Prostate gland (tissue), 2 donors: ENCODE results near the gene PPP2R2B. TPM values are rescaled to one million over a fixed set of nuclear protein-coding genes. Genes with fewer than 3 reads are reported as not detected.
A peak's percentile ranks its signal among the peaks of the same experiment; 100 is the strongest.

Experiments
- DNase-seq: peaks from one replicate; pipeline ENCODE4 v3.0.0-alpha.2; 2019; ENCODE audit warnings: low spot score
- H3K27ac ChIP-seq, 2 donors: fragments of 200-600 bp; sonication (generic); 2 replicates each; pipeline ENCODE4 v1.5.1; 2017 to 2019
- H3K27me3 ChIP-seq: fragments of 200-600 bp; sonication (generic); replicated peaks from 2 replicates; pipeline ENCODE4 v1.5.1; 2019; ENCODE audit not compliant: insufficient read depth
- H3K36me3 ChIP-seq, 2 donors: fragments of 200-600 bp; sonication (generic); 1 replicate in 1 of 2; 2 replicates in 1 of 2; pipeline versions ENCODE4 v1.5.1 to v1.8.1; 2017 to 2019
- H3K4me1 ChIP-seq: fragments of 200-600 bp; sonication (generic); replicated peaks from 2 replicates; pipeline ENCODE4 v1.5.1; 2019
- H3K4me3 ChIP-seq, 2 donors: fragments of 200-600 bp; sonication (generic); 2 replicates each; pipeline ENCODE4 v1.5.1; 2017 to 2019
- H3K9me3 ChIP-seq: fragments of 200-600 bp; sonication (generic); 2 replicates; pipeline ENCODE4 v1.5.1; 2017
- CTCF ChIP-seq, 4 experiments: fragments of 200-600 bp in 2 of 4; fragments of 450-650 bp in 2 of 4; sonication (generic) in 2 of 4; IDR thresholded peaks; 1 replicate in 3 of 4; 2 replicates in 1 of 4; pipeline ENCODE4 v1.5.1; 2016 to 2019; ENCODE audit warnings: antibody characterized with exemption in 4 of 4, mild to moderate bottlenecking in 2 of 4, moderate library complexity in 2 of 4
- POLR2A ChIP-seq: fragments of 450-650 bp; IDR thresholded peaks from one replicate; pipeline ENCODE4 v1.6.1; 2016; ENCODE audit warnings: antibody characterized with exemption, mild to moderate bottlenecking
- POLR2AphosphoS5 ChIP-seq: sonication (generic); formaldehyde crosslinking; IDR thresholded peaks from one replicate; pipeline ENCODE4 v1.6.1; 2017; ENCODE audit warnings: antibody characterized with exemption
- WGBS: methylation state at CpG from one replicate; pipeline ENCODE4 v1.1.5; 2018; 5-methylcytosine and 5-hydroxymethylcytosine counted together
- intact Hi-C: fragments of 100-400 bp; cut with DNase I; formaldehyde crosslinking; loops from one replicate; pipeline ENCODE4 v1.14.2; 2022
- total RNA-seq, 2 donors: library from RNA; depleted of rRNA; stranded (reverse); fragments of >200 nt; gene quantifications; one replicate each; pipeline ENCODE4 v1.1.0, GENCODE V29; 2016

The PPP2R2B gene
- total RNA-seq, 2 donors from 2014 or later: 0.68 to 2.6 TPM

DNA sequence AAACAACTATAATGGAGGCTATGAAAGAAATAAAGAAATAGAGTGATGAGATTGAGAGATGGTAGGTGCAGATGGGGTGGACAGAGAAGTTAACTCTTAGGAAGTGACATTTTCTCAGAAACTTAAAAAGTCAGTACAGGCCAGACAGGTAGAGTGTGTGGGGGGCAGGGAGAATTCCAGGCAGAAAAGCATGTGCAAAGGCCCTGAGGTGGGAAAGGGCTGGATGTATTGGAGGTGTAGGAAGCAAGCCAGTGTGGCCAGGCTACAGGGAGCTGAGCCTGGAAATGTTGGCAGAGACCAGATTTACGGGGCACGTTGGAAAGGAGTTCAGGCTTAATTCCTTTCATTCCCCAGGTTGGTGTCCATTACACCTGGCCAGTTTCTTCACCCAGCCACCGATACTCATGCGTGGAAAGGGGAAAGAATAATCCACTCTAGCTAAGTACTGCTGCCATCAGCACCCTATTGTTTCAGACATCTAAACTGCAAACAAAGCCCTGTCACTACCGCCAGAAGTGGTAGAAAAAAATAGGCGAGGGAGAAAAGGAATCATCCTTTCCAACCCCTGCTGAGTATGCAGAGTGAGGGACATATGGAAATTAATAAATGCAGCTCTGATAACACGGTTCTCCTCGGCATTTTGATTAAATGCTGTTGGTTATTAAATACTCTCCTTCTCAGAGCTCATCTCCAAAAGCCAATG lies 245.8 kb downstream of the PPP2R2B start:
- H3K9me3 ChIP-seq: no peaks in the 10 kb centered on the region
- no peaks in the 10 kb centered on the region for H3K36me3 ChIP-seq
- WGBS: 70% methylated on average over 8 of the region's 8 CpGs
- no peak overlapping the region for H3K27ac ChIP-seq
- no peaks in the 10 kb centered on the region for H3K27me3 ChIP-seq
- intact Hi-C loops: no loop called here
- no peaks in the 10 kb centered on the region for H3K4me1 ChIP-seq
- DNase-seq: no peak
- TF ChIP-seq CTCF (IDR thresholded peaks at IDR 0.05): no peak
- TF ChIP-seq POLR2A: no peak
- TF ChIP-seq POLR2AphosphoS5: no peak
- no peak overlapping the region for H3K4me3 ChIP-seq

- no peaks in the 10 kb centered on the region for H3K9me3 ChIP-seq
- DNase-seq: no peak
- H3K4me1 ChIP-seq: no peaks in the 10 kb centered on the region
- intact Hi-C loops: no loop called here
- TF ChIP-seq CTCF (IDR thresholded peaks at IDR 0.05) (no peak), POLR2AphosphoS5 (peak; percentile 78), POLR2A (no peak)
- H3K27me3 ChIP-seq: no peaks in the 10 kb centered on the region
- H3K27ac ChIP-seq: no peak overlapping the region
- whole genome bisulfite sequencing: 41% methylated on average over 3 of the region's 3 CpGs
- H3K4me3 ChIP-seq: no peak overlapping the region
- no peaks in the 10 kb centered on the region for H3K36me3 ChIP-seq
Observed at GRCh38 chr5:146630472-146630871, 248.1 kb downstream of the PPP2R2B start.

GRCh38 chr5:146628950-146629349 lies 249.6 kb downstream of the PPP2R2B start:
- TF ChIP-seq CTCF (IDR thresholded peaks at IDR 0.05) (no peak), POLR2AphosphoS5 (no peak), POLR2A (no peak)
- H3K4me1 ChIP-seq: no peaks in the 10 kb centered on the region
- no peak overlapping the region for H3K27ac ChIP-seq
- 88% methylated on average over 5 of the region's 5 CpGs for WGBS
- intact Hi-C loops: no loop called here
- H3K9me3 ChIP-seq: no peaks in the 10 kb centered on the region
- no peaks in the 10 kb centered on the region for H3K36me3 ChIP-seq
- DNase-seq: no peak
- H3K27me3 ChIP-seq: no peaks in the 10 kb centered on the region
- H3K4me3 ChIP-seq: no peak overlapping the region

GRCh38 chr5:146626936-146627335 lies 251.6 kb downstream of the PPP2R2B start:
- no peaks in the 10 kb centered on the region for H3K4me1 ChIP-seq
- H3K36me3 ChIP-seq: no peaks in the 10 kb centered on the region
- no peak for TF ChIP-seq CTCF (IDR thresholded peaks at IDR 0.05)
- no peak for TF ChIP-seq POLR2AphosphoS5
- TF ChIP-seq POLR2A: no peak
- WGBS: 73% methylated on average over 1 of the region's 1 CpG
- H3K9me3 ChIP-seq: no peaks in the 10 kb centered on the region
- intact Hi-C loops: no loop called here
- DNase-seq: no peak
- no peaks in the 10 kb centered on the region for H3K27me3 ChIP-seq
- no peak overlapping the region for H3K4me3 ChIP-seq
- no peak overlapping the region for H3K27ac ChIP-seq

GRCh38 chr5:146624179-146624578 lies 254.4 kb downstream of the PPP2R2B start:
- intact Hi-C loops: no loop called here
- no peak for TF ChIP-seq POLR2A
- TF ChIP-seq POLR2AphosphoS5: no peak
- no peak for TF ChIP-seq CTCF (IDR thresholded peaks at IDR 0.05)
- Histone ChIP-seq H3K4me1 (no peaks in the 10 kb centered on the region), H3K27me3 (no peaks in the 10 kb centered on the region), H3K4me3 (no peak overlapping the region), H3K9me3 (no peaks in the 10 kb centered on the region), H3K36me3 (no peaks in the 10 kb centered on the region), H3K27ac (no peak overlapping the region)
- 21% methylated on average over 2 of the region's 2 CpGs for WGBS
- no peak for DNase-seq
